ENCODE measurements around the gene MDN1. TPM values are rescaled to one million over a fixed set of nuclear protein-coding genes. Genes with fewer than 3 reads are reported as not detected.

The MDN1 gene
- total RNA-seq, 2 donors from 2014 or later = 26.2 to 53.3 TPM

- TF ChIP-seq POLR2AphosphoS5 (IDR thresholded peaks at IDR 0.05) = no peak
- TF ChIP-seq POLR2A (IDR thresholded peaks at IDR 0.05) = no peak
- no peak for TF ChIP-seq CTCF (IDR thresholded peaks at IDR 0.05)
- Histone ChIP-seq H3K27ac (no peak overlapping the region), H3K36me3 (no peaks in the 10 kb centered on the region), H3K4me1 (replicated peaks) (no peaks in the 10 kb centered on the region), H3K9me3 (no peaks in the 10 kb centered on the region), H3K27me3 (replicated peaks; ENCODE audit: insufficient read depth) (no peaks in the 10 kb centered on the region), H3K4me3 (no peak overlapping the region)
- DNase-seq (ENCODE audit: low spot score) = no peak
- intact Hi-C loops (cut with DNase I) = no loop called here
- WGBS = 83% methylated on average over 5 of the region's 5 CpGs
Observed at GRCh38 chr6:89615882-89616281, 203.7 kb downstream of the MDN1 start.

GRCh38 chr6:89613790-89614189 lies 205.8 kb downstream of the MDN1 start:
- TF ChIP-seq POLR2AphosphoS5 (IDR thresholded peaks at IDR 0.05) (no peak), CTCF (IDR thresholded peaks at IDR 0.05) (no peak), POLR2A (IDR thresholded peaks at IDR 0.05) (no peak)

GRCh38 chr6:89612121-89612520 lies 207.5 kb downstream of the MDN1 start:
- intact Hi-C loops (cut with DNase I) = no loop called here
- H3K36me3 ChIP-seq = no peaks in the 10 kb centered on the region
- TF ChIP-seq POLR2AphosphoS5 (IDR thresholded peaks at IDR 0.05) (no peak), CTCF (IDR thresholded peaks at IDR 0.05) (no peak), POLR2A (IDR thresholded peaks at IDR 0.05) (no peak)
- H3K27ac ChIP-seq = no peak overlapping the region
- 74% methylated on average over 12 of the region's 12 CpGs for WGBS
- H3K9me3 ChIP-seq = no peaks in the 10 kb centered on the region
- DNase-seq (ENCODE audit: low spot score) = no peak
- H3K4me3 ChIP-seq = no peak overlapping the region
- no peaks in the 10 kb centered on the region for H3K27me3 ChIP-seq (replicated peaks; ENCODE audit: insufficient read depth)
- no peaks in the 10 kb centered on the region for H3K4me1 ChIP-seq (replicated peaks)

More at GRCh38 chr6:89613790-89614189, 205.8 kb downstream of the MDN1 start:
- no peak overlapping the region for H3K27ac ChIP-seq
- H3K4me1 ChIP-seq (replicated peaks) = no peaks in the 10 kb centered on the region
- H3K9me3 ChIP-seq = no peaks in the 10 kb centered on the region
- WGBS = 67% methylated on average over 5 of the region's 5 CpGs
- H3K4me3 ChIP-seq = no peak overlapping the region
- no peak for DNase-seq (ENCODE audit: low spot score)
- intact Hi-C loops (cut with DNase I) = no loop called here
- H3K36me3 ChIP-seq = no peaks in the 10 kb centered on the region
- no peaks in the 10 kb centered on the region for H3K27me3 ChIP-seq (replicated peaks; ENCODE audit: insufficient read depth)

GRCh38 chr6:89611666-89612065 lies 207.9 kb downstream of the MDN1 start:
- TF ChIP-seq CTCF (IDR thresholded peaks at IDR 0.05) (no peak), POLR2AphosphoS5 (IDR thresholded peaks at IDR 0.05) (no peak), POLR2A (IDR thresholded peaks at IDR 0.05) (no peak)
- no peaks in the 10 kb centered on the region for H3K4me1 ChIP-seq (replicated peaks)
- no peaks in the 10 kb centered on the region for H3K9me3 ChIP-seq
- intact Hi-C loops (cut with DNase I) = no loop called here
- DNase-seq (ENCODE audit: low spot score) = no peak
- no peak overlapping the region for H3K4me3 ChIP-seq
- H3K27me3 ChIP-seq (replicated peaks; ENCODE audit: insufficient read depth) = no peaks in the 10 kb centered on the region
- H3K27ac ChIP-seq = no peak overlapping the region
- no peaks in the 10 kb centered on the region for H3K36me3 ChIP-seq

GRCh38 chr6:89610149-89610642 lies 209.4 kb downstream of the MDN1 start:
- intact Hi-C loops (cut with DNase I) = no loop called here
- DNase-seq (ENCODE audit: low spot score) = peak; percentile 52
- H3K27me3 ChIP-seq (replicated peaks; ENCODE audit: insufficient read depth) = no peaks in the 10 kb centered on the region
- H3K4me1 ChIP-seq (replicated peaks) = no peaks in the 10 kb centered on the region
- H3K27ac ChIP-seq = no peak overlapping the region
- no peak overlapping the region for H3K4me3 ChIP-seq
- peak; percentile 43 to 77 (median 72) for TF ChIP-seq CTCF (IDR thresholded peaks at IDR 0.05)
- peak; percentile 8 for TF ChIP-seq POLR2AphosphoS5 (IDR thresholded peaks at IDR 0.05)
- TF ChIP-seq POLR2A (IDR thresholded peaks at IDR 0.05) = no peak
- no peaks in the 10 kb centered on the region for H3K36me3 ChIP-seq
- H3K9me3 ChIP-seq = no peaks in the 10 kb centered on the region
- 60% methylated on average over 11 of the region's 11 CpGs for WGBS
